Muscle of back (tissue), 10 donors: ENCODE results near the gene PRORP. TPM values are rescaled to one million over a fixed set of nuclear protein-coding genes. Genes with fewer than 3 reads are reported as not detected.

Experiments used
- polyA plus RNA-seq, 10 donors: library from polyadenylated mRNA; unstranded; fragments of 120-200 nt; gene quantifications; one replicate each; pipeline ENCODE4 v1.2.1, GENCODE V29; 2013; ENCODE audit not compliant: insufficient read length in 10 of 10

PRORP gene
- polyA plus RNA-seq, 10 donors, result 14.5 to 21.3 (median 18.6) TPM

Other genes with a start within 250 kb of the PRORP start
- 10 to 100 TPM; 14.5 to 29.0 (median 23.2) TPM for gene BAZ1A, start 247.2 kb upstream of the PRORP start, polyA plus RNA-seq
- gene SRP54, start 139.6 kb upstream of the PRORP start, polyA plus RNA-seq, result 10 to 100 TPM; 38.3 to 54.7 (median 46.8) TPM
- gene FAM177A1, start 76.3 kb upstream of the PRORP start, polyA plus RNA-seq, result 10 to 100 TPM; 30.8 to 43.3 (median 36.6) TPM
- 10 to 100 TPM; 37.7 to 51.4 (median 46.7) TPM for gene PPP2R3C, start 562 bp upstream of the PRORP start, polyA plus RNA-seq
- gene PSMA6, start 169.8 kb downstream of the PRORP start, polyA plus RNA-seq, result 100 to 1,000 TPM; 151 to 249 (median 192) TPM